ENCODE measurements around the gene SLC22A16.

GRCh38 chr6:110387986-110388385 is 88.4 kb downstream of the SLC22A16 start:
- TF ChIP-seq, protein P1, sequence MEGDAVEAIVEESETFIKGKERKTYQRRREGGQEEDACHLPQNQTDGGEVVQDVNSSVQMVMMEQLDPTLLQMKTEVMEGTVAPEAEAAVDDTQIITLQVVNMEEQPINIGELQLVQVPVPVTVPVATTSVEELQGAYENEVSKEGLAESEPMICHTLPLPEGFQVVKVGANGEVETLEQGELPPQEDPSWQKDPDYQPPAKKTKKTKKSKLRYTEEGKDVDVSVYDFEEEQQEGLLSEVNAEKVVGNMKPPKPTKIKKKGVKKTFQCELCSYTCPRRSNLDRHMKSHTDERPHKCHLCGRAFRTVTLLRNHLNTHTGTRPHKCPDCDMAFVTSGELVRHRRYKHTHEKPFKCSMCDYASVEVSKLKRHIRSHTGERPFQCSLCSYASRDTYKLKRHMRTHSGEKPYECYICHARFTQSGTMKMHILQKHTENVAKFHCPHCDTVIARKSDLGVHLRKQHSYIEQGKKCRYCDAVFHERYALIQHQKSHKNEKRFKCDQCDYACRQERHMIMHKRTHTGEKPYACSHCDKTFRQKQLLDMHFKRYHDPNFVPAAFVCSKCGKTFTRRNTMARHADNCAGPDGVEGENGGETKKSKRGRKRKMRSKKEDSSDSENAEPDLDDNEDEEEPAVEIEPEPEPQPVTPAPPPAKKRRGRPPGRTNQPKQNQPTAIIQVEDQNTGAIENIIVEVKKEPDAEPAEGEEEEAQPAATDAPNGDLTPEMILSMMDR (IDR thresholded peaks at IDR 0.05): no peak
- TF ChIP-seq EP300 (IDR thresholded peaks at IDR 0.05) (no peak), POLR2A (IDR thresholded peaks at IDR 0.05) (no peak)
